GM23248 (cell line): ENCODE measurements around the gene PPP2R2D.

Experiments
- EZH2 ChIP-seq: fragments of 200-600 bp; sonication (generic); IDR thresholded peaks from 2 replicates; pipeline ENCODE4 v1.6.1; 2018; ENCODE audit warnings: antibody characterized with exemption, mild to moderate bottlenecking; ENCODE audit not compliant: insufficient read depth, poor library complexity, severe bottlenecking
- EZH2phosphoT487 ChIP-seq: fragments of 200-600 bp; sonication (generic); IDR thresholded peaks from 2 replicates; pipeline ENCODE4 v1.6.1; 2018; ENCODE audit warnings: antibody characterized with exemption, moderate library complexity, mild to moderate bottlenecking, low read depth; ENCODE audit not compliant: insufficient read depth

- no peak for TF ChIP-seq EZH2
- no peak for TF ChIP-seq EZH2phosphoT487
Measured at GRCh38 chr10:132005147-132005546, 104.3 kb downstream of the PPP2R2D start.
